Measurements from ENCODE around the gene PDHB. TPM values are rescaled to one million over a fixed set of nuclear protein-coding genes. Genes with fewer than 3 reads are reported as not detected.
A peak's percentile ranks its signal among the peaks of the same experiment; 100 is the strongest.

PDHB gene
- total and polyA plus RNA-seq, 10 donors = 46.6 to 82.1 (median 63.8) TPM

GRCh38 chr3:58386626-58387365, 46.8 kb downstream of the PDHB start:
- intact Hi-C loops (cut with DNase I; ENCODE audit: low total_unique reads) = no loop called here
- no peaks in the 10 kb centered on the region for H3K9me3 ChIP-seq
- 40 to 59% (median 48%) methylated on average over 1 to 3 of the region's 3 CpGs for WGBS, 5 donors
- H3K36me3 ChIP-seq = peaks cover 0 to 66% (median 7%) of the 10 kb centered on the region in 6 donors
- no peak overlapping the region for H3K4me3 ChIP-seq
- no peaks in the 10 kb centered on the region for H3K27me3 ChIP-seq (replicated peaks in 1 of 7)
- peak overlapping the region in 7 of 8 donors; percentile 33 to 80 (median 67) for H3K27ac ChIP-seq
- DNase-seq = no peak
- TF ChIP-seq, protein P1, sequence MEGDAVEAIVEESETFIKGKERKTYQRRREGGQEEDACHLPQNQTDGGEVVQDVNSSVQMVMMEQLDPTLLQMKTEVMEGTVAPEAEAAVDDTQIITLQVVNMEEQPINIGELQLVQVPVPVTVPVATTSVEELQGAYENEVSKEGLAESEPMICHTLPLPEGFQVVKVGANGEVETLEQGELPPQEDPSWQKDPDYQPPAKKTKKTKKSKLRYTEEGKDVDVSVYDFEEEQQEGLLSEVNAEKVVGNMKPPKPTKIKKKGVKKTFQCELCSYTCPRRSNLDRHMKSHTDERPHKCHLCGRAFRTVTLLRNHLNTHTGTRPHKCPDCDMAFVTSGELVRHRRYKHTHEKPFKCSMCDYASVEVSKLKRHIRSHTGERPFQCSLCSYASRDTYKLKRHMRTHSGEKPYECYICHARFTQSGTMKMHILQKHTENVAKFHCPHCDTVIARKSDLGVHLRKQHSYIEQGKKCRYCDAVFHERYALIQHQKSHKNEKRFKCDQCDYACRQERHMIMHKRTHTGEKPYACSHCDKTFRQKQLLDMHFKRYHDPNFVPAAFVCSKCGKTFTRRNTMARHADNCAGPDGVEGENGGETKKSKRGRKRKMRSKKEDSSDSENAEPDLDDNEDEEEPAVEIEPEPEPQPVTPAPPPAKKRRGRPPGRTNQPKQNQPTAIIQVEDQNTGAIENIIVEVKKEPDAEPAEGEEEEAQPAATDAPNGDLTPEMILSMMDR (IDR thresholded peaks at IDR 0.05 in 8 of 11, conservative IDR thresholded peaks at IDR 0.05 in 3 of 11) = no peak
- TF ChIP-seq POLR2A (IDR thresholded peaks at IDR 0.05) (peak in 1 of 3 donors; percentile 31), POLR2AphosphoS5 (IDR thresholded peaks at IDR 0.05) (peak in 2 of 3 donors; percentile 49 to 78)
- H3K4me1 ChIP-seq = peaks cover 21 to 60% (median 40%) of the 10 kb centered on the region in 6 donors

GRCh38 chr3:58384381-58385090, 49.1 kb downstream of the PDHB start:
- Histone ChIP-seq H3K4me1 (peaks cover 21 to 50% (median 35%) of the 10 kb centered on the region in 6 donors), H3K9me3 (no peaks in the 10 kb centered on the region), H3K27me3 (replicated peaks in 1 of 7) (no peaks in the 10 kb centered on the region), H3K4me3 (no peak overlapping the region), H3K27ac (peak overlapping the region in 2 of 8 donors; percentile 12 to 32), H3K36me3 (peaks cover 0 to 56% (median 7%) of the 10 kb centered on the region in 6 donors)
- intact Hi-C loops (cut with DNase I; ENCODE audit: low total_unique reads) = no loop called here
- DNase-seq = no peak
- no peak for TF ChIP-seq POLR2AphosphoS5 (IDR thresholded peaks at IDR 0.05)
- TF ChIP-seq POLR2A (IDR thresholded peaks at IDR 0.05) = no peak
- TF ChIP-seq, protein P1 (IDR thresholded peaks at IDR 0.05 in 8 of 11, conservative IDR thresholded peaks at IDR 0.05 in 3 of 11) = no peak
- 77 to 84% (median 78%) methylated on average over 3 of the region's 3 CpGs for WGBS, 5 donors

DNA sequence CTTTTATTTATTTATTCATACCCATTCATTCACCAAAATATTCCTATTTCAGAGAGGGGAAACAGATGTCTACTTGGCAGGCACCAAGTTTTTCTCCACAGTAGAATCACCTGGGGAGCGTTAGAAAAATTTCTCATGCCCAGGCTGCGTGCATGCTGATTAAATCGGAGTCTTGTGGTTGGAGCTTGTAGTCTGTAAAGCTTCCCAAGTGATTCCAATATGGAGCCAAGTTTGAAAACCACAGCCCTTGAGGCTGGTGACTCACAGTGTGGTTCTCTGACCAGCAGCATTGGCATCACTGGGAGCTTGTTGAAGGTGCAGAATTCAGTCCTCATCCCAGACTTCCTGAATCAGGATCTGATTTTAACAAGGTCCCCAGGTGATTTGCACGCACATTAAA, 49.7 kb downstream of the PDHB start:
- TF ChIP-seq POLR2AphosphoS5 (IDR thresholded peaks at IDR 0.05) = no peak
- TF ChIP-seq, protein P1 (IDR thresholded peaks at IDR 0.05 in 8 of 11, conservative IDR thresholded peaks at IDR 0.05 in 3 of 11) = no peak
- no peak for TF ChIP-seq POLR2A (IDR thresholded peaks at IDR 0.05)
- Histone ChIP-seq H3K9me3 (no peaks in the 10 kb centered on the region), H3K4me3 (no peak overlapping the region), H3K27me3 (replicated peaks in 1 of 7) (no peaks in the 10 kb centered on the region), H3K4me1 (peaks cover 21 to 43% (median 29%) of the 10 kb centered on the region in 6 donors), H3K27ac (peak overlapping the region in 1 of 8 donors; percentile 32), H3K36me3 (peaks cover 0 to 62% (median 7%) of the 10 kb centered on the region in 6 donors)
- no peak for DNase-seq
- intact Hi-C loops (cut with DNase I; ENCODE audit: low total_unique reads) = no loop called here
- WGBS, 5 donors = 92 to 97% (median 96%) methylated on average over 4 of the region's 4 CpGs

DNA sequence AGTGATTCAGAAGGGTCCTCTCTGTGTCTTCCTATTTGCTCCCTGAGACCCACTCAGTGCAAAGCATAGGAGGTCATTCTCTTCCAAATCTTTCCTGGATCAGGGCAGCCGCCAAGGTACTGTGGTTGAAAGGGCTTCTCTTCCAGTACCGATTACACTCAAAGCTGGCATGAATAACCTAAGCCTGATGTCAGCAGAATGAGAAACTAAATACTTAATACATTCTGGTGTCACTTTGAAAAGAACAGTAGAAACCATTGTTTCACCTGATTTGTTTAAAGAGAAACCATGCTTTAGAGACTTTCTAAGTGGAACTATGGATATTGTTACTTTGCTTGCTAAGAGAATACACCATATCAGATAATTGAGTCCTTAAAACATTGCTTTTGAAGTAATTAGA, 50.2 kb downstream of the PDHB start:
- H3K36me3 ChIP-seq = peaks cover 0 to 64% (median 7%) of the 10 kb centered on the region in 6 donors
- WGBS, 5 donors = 88 to 97% (median 92%) methylated on average over 2 of the region's 2 CpGs
- H3K4me1 ChIP-seq = peaks cover 21 to 39% (median 25%) of the 10 kb centered on the region in 6 donors
- intact Hi-C loops (cut with DNase I; ENCODE audit: low total_unique reads) = no loop called here
- no peaks in the 10 kb centered on the region for H3K27me3 ChIP-seq (replicated peaks in 1 of 7)
- no peak overlapping the region for H3K27ac ChIP-seq
- TF ChIP-seq, protein P1 (IDR thresholded peaks at IDR 0.05 in 8 of 11, conservative IDR thresholded peaks at IDR 0.05 in 3 of 11) = no peak
- no peak overlapping the region for H3K4me3 ChIP-seq
- no peaks in the 10 kb centered on the region for H3K9me3 ChIP-seq
- no peak for DNase-seq

All from spleen (tissue), 11 donors.